ENCODE results near the gene DNM3. TPM values are rescaled to one million over a fixed set of nuclear protein-coding genes. Genes with fewer than 3 reads are reported as not detected.

The DNM3 gene
- total RNA-seq, 1 experiment from 2014 or later: 2.7 TPM

GRCh38 chr1:172286629-172287076 lies 445.4 kb downstream of the DNM3 start:
- no peaks in the 10 kb centered on the region for H3K4me1 ChIP-seq (ENCODE audit: insufficient read depth, low read length)

More at GRCh38 chr1:172286629-172287076, 445.4 kb downstream of the DNM3 start:
- Histone ChIP-seq H2AFZ (ENCODE audit: low read length) (no peak overlapping the region), H3T11ph (ENCODE audit: low read length) (no peak overlapping the region), H3K23me2 (ENCODE audit: insufficient read length, low read depth, low read length, poor library complexity, severe bottlenecking) (no peaks in the 10 kb centered on the region), H2BK5ac (ENCODE audit: insufficient read length, low read length) (no peak overlapping the region), H3K79me1 (ENCODE audit: insufficient read depth, low read depth, low read length, poor library complexity, severe bottlenecking) (no peaks in the 10 kb centered on the region), H3K4me2 (ENCODE audit: insufficient read depth, insufficient read length, low read length) (no peak overlapping the region), H3K18ac (ENCODE audit: insufficient read length, low read depth, low read length) (no peak overlapping the region), H2BK15ac (ENCODE audit: low read depth, low read length) (no peak overlapping the region), H2BK120ac (ENCODE audit: low read depth, low read length, poor library complexity, severe bottlenecking) (no peak overlapping the region), H3K14ac (ENCODE audit: insufficient read depth, low read length) (no peak overlapping the region), H4K5ac (ENCODE audit: insufficient read length, low read depth, low read length) (no peak overlapping the region), H3K79me2 (ENCODE audit: insufficient read depth, low read length) (no peaks in the 10 kb centered on the region), H3K9me3 (ENCODE audit: control insufficient read depth, low read depth, low read length) (no peaks in the 10 kb centered on the region), H4K20me1 (ENCODE audit: control insufficient read depth, insufficient read depth, insufficient read length) (no peaks in the 10 kb centered on the region), H3K27me3 (ENCODE audit: insufficient read depth, low read length) (no peaks in the 10 kb centered on the region; the same call in 1 of the 2 replicates), H2AK5ac (ENCODE audit: insufficient read length, low read length) (no peak overlapping the region), H4K8ac (replicated peaks; ENCODE audit: insufficient read length, low read depth, low read length) (no peak overlapping the region), H3K9ac (ENCODE audit: extremely low read depth, insufficient read length, low read length) (no peak overlapping the region), H3K27ac (ENCODE audit: insufficient read length, low read depth, low read length) (no peak overlapping the region), H3K23ac (ENCODE audit: insufficient read length, low read depth, low read length) (no peak overlapping the region), H3K56ac (ENCODE audit: insufficient read length, low read depth, low read length) (no peak overlapping the region), H2BK12ac (ENCODE audit: insufficient read length, low read depth, low read length) (no peak overlapping the region), H2BK20ac (ENCODE audit: low read depth, low read length, poor library complexity, severe bottlenecking) (no peak overlapping the region), H3K4ac (ENCODE audit: low read depth, low read length) (no peak overlapping the region), H4K91ac (ENCODE audit: insufficient read length, low read depth, low read length) (no peak overlapping the region)
- H3K9me3 Mint-ChIP-seq: no peaks in the 10 kb centered on the region
- H3K27me3 Mint-ChIP-seq (ENCODE audit: low read depth): no peaks in the 10 kb centered on the region
- DNase-seq: no peak
- H3K36me3 Mint-ChIP-seq (ENCODE audit: insufficient read depth in 1 of 3, low read depth in 3 of 3): no peaks in the 10 kb centered on the region; a peak in 1 of 7 replicates
- WGBS (ENCODE audit: extremely low coverage, insufficient read length, low lambda C conversion rate): no CpG with 5 or more reads among the region's 2 CpGs
- no peak overlapping the region for H3K4me3 Mint-ChIP-seq
- no peak for TF ChIP-seq CTCF (conservative IDR thresholded peaks at IDR 0.05)
- no peak overlapping the region; a peak in 1 of 7 replicates for H3K27ac Mint-ChIP-seq
- no peaks in the 10 kb centered on the region for H3K4me1 Mint-ChIP-seq
